NCI-H146 treated with DMSO at 0.1 percent for 48 hours (cell line): ENCODE data around the gene GUCA2B.

Experiments used
- DNase-seq: peaks from one replicate; lab custom pipeline; 2025; ENCODE audit not compliant: unreplicated experiment; lab: John Stamatoyannopoulos, UW

Gene GUCA2B

DNA sequence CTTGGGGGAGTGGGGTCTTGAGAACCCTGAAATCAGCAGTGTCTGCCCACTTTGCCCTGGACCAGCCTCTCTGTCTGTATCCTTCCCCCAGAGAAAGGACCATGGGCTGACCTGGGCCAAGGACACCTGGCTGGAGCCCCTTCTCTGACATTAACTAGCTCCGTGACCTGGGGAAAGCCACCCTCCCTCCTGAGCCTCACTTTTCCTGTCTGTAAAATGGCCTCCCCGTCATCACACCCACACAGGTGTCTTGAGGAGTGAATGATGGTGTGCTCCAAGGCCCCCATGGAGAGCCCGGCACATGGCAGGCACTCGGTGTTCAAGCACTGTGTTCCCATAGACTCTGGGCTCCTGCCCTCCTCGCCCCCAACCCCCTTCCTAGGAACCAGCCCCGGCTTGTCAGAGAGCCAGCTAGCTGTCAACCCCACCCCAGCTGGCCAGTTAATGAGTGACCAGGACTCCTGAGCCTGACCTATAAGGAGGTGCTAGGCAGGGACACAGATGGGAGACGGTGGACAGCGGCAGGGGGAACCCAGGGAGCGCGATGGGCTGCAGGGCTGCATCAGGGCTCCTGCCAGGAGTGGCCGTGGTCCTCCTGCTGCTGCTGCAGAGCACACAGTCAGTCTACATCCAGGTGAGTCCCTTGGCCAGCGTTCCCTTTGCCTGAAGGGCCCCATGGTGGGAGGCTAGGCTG is at the start of gene GUCA2B:
TSS of gene GUCA2B (plus strand) at position 504 of the 694 bp plus-strand sequence. CDS start at position 545, 41 bp downstream.
- no peak for DNase-seq

- no peak for DNase-seq
Measured at GRCh38 chr1:42105025-42105424, 48.2 kb upstream of the GUCA2B start.

GRCh38 chr1:42108309-42108708 is 44.9 kb upstream of the GUCA2B start:
- no peak for DNase-seq

DNA sequence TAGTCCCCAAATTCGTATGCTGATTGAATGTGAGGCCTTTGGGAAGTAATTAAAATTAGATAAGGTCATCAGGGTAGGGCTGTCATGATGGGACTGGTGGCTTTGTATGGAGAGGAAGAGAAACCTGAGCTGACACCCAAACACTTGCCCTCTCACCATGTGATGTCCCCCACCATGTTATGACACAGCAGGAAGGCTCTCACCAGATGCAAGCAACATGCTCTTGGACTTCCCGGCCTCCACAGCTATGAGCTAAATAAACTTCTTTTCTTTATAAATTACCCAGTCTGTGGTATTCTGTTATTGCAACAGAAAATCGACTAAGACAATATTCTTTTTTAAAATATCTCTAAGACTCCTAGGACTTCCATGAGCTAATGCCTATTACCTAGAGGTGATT is 43.6 kb upstream of the GUCA2B start:
- no peak for DNase-seq

- no peak for DNase-seq
Measured at GRCh38 chr1:42114229-42114628, 39.0 kb upstream of the GUCA2B start.

GRCh38 chr1:42117214-42117613 is 36.0 kb upstream of the GUCA2B start:
- DNase-seq, result no peak

DNA sequence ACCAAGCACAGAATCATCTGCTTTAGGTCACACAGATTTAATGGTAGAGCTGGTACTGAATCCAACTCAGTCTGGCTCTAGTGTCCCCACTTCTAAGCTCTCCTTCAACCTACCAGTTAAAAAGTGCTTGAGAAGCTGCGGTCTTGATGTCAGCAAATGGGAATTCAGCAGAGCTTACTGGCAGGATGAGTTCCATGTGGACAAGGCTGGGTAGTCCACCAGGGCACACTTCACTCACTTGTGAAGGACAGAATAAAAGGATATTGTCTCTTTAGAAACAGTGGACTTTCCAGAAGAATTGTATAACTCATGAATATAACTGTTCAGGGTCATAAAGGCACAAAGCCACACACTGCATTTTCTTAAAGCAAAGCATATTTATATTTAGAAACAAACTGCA is 35.1 kb upstream of the GUCA2B start:
- DNase-seq, result no peak

- no peak for DNase-seq
Measured at GRCh38 chr1:42122408-42122807, 30.8 kb upstream of the GUCA2B start.

- no peak for DNase-seq
Measured at GRCh38 chr1:42125552-42125951, 27.7 kb upstream of the GUCA2B start.

DNA sequence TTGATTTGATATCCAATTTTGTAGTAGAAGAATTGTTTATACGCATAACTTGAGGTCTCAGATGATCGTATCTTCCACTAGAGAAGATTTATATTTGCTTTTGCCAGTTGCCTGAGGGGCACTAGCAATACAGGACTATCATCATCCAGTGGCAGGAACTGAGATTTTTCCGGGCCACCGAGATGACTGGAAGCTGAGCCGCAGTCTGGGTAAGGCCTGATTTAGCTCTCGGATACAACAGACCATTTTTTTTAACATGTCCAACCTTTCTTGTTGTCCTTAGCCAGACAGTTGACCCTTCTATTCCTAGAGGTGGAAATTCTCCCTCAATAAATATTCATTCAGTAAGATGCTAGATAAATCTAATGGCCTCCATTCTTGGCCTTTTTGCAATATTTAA is 25.4 kb upstream of the GUCA2B start:
- no peak for DNase-seq

- DNase-seq, result no peak
Measured at GRCh38 chr1:42128499-42128898, 24.7 kb upstream of the GUCA2B start.

GRCh38 chr1:42128964-42129363 is 24.2 kb upstream of the GUCA2B start:
- DNase-seq, result no peak

DNA sequence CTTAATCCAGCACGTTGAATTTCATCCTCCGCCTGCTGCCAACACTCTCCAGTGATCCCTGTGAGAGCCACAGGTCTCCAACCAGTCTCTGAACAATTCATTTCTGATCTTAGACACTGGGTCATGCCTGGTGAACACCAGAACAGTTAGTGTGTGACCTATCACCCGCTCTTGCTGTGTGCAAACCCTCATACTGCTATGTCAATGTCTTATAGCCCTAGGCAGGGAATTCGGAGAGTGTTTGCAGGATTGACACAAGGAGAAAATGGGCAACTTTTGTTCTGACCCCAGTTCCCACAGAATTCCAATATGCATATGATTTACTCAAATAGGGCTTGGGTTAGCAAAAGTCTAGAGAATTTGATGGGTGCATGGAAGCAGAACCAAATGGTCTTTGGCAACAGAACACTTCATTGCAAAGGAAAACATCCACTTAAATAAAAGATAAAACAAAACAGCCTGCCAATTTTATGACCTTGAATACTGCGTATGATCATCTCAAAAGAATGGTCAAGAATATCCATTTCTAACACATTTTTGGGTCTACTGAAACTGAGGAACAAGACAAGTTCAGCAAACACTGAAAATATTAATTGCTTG is 23.0 kb upstream of the GUCA2B start:
- DNase-seq, result no peak

- no peak for DNase-seq
Measured at GRCh38 chr1:42133390-42133789, 19.8 kb upstream of the GUCA2B start.

DNA sequence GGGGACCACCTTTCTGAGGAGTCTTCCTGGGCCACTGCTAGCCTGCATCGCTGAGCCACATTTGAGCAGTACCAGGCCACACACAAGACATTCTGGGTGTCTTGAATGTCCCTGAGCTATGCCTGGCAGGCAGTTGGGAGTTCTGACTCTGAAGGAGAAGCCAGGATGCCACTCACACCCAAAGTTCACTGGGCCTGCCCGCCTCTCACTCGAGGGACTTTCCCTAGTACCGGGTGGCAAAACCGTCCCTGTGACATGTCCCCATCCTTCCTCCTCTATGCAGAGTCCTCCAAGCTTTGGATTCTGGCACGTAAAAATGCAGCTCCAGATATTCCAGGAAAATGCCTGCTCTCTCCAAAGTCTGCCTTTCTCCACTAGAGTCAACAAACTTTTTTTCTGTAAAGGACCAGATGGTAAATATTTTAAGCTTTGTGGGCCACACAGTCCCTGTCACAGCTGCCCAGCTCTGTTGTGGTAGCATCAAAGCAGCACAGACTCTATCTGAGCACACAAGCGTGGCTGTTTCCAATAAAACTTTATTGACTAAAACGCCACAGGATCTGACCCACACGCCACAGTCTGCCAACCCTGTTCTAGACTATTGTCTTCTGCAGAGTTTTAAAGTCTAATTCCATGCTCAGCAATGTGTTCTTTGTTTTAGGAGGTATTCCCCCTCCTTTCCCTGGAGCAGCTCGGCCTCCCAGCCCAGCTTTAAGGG is 19.2 kb upstream of the GUCA2B start:
- DNase-seq, result no peak

DNA sequence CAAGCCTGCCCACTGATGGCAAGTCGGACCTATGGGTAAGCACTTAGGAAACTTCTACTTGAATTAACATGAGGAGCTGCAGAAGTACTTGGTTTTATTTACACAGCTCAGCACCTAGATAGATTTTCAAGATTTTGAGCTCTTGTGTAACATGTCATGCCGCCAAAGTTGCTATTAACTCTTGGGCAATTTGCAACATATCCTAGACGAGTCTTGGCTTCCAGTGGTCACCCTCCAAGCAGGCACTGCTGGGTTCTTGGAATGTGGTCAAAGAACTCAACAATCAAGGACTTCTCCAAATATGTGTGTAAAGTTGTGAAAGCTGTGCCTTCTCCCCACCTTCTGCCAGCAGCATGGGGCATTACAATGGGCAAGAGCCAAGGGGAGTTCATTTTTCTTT is 17.8 kb upstream of the GUCA2B start:
- DNase-seq, result no peak

GRCh38 chr1:42136466-42136865 is 16.7 kb upstream of the GUCA2B start:
- no peak for DNase-seq

DNA sequence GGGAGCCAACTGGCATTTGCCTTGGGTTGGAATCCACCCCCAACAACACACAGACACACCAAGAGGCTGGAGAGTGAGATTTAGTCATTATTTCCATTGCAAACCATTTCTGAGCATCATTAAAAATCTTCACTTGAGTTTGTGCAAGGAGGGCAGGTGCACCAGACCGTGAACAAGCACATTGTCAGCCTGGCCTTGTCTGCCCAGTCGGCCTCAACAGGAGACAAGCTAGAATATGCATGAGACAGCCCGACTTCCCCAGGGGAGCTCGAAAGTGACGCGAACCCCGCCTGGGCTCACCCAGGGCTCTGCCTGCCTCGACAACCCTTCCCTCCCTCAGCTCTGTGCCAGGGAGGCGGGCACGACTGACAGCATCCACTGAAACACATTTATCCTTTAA is 15.4 kb upstream of the GUCA2B start:
- DNase-seq, result no peak

DNA sequence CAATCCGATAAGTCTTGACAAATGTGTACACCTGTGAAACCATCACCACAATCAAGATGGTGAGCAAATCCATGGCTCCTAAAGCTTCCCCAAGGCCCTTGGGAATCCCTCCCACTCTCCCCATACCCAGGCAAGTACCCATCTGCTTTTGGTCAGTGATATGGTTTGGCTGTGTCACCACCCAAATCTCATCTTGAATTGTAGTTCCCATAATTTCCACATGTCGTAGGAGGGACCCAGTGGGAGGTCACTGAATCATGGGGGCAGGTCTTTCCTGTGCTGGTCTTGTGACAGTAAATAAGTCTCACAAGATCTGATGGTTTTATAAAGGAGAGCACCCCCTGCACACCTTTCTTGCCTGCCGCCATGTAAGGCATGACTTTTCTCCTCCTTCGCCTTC is 14.6 kb upstream of the GUCA2B start:
- no peak for DNase-seq

GRCh38 chr1:42139444-42139843 is 13.8 kb upstream of the GUCA2B start:
- no peak for DNase-seq

- no peak for DNase-seq
Measured at GRCh38 chr1:42140191-42140590, 13.0 kb upstream of the GUCA2B start.

DNA sequence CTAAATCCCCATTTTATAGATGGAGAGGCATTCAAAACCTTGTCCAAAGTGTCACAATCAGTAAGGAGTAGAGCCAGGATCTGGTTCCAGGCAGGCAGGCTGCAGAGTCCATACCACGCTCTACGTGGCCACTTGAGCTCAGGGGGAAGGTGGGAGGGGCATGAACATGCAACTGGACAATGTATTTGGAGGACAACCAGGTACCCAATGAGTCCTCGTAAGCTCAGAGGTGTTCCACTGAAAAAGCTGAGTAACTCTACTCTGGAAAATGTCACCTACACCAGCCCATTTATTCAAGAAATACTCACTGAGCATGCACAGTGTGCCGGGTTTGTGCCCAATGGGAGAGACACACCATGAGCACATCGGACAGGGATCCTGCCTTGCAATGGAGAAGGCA is 11.2 kb upstream of the GUCA2B start:
- DNase-seq, result no peak
